Activated naive CD4-positive, alpha-beta T cell treated with Interleukin-2 at 50 U/mL for 16 hours (primary cell): ENCODE data around the gene FILIP1.

Source experiments
- DNase-seq: peaks from one replicate; pipeline ENCODE4 v3.0.0-alpha.2; 2020

Gene FILIP1

GRCh38 chr6:75493400-75494064 lies at the start of gene FILIP1:
FILIP1 (minus strand) TSS chr6:75493800; CDS start chr6:75414972, 78,828 bp downstream.
- DNase-seq = no peak

GRCh38 chr6:75543311-75543710 lies 49.7 kb upstream of the FILIP1 start:
- no peak for DNase-seq

DNA sequence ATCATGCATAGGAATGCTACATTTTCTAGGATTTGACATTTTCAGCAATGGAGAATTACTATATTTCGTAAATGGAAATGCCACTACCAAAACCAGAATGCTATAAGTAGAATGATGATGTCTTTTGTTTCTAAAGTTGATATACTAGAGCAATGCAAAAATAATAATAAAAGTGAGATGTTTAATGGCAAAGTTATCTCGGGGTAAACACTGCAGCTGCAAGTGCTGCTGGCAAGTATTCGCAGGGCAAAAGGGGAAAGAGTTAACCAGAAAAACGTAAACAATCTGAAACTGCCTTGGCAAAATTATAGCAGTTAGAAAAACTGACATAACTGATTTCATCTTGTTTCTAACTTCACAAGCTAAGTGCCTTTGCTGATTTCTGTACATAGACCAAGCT lies 45.5 kb upstream of the FILIP1 start:
- no peak for DNase-seq

DNA sequence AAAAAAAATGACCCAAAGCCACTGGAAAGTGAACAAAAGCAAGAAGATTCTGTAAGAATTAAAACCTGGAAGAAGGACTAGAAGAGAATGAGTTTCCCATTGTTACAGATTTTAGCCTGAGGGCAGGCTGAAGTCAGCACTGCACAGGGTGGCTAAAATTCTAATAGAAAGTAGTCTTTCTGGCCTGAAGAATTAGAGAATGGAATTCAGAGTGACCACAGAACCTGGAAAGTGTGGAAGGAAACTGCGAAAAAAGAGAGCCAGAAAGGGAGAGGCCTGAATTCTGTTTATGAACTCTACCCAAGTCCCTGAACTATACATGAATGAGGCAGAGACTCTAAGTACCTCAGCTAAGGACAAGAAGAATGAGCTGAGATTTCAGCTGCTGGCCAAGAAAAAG lies 38.9 kb upstream of the FILIP1 start:
- DNase-seq = no peak

- no peak for DNase-seq
Measured at GRCh38 chr6:75531174-75531573, 37.6 kb upstream of the FILIP1 start.

GRCh38 chr6:75530696-75531095 lies 37.1 kb upstream of the FILIP1 start:
- no peak for DNase-seq

DNA sequence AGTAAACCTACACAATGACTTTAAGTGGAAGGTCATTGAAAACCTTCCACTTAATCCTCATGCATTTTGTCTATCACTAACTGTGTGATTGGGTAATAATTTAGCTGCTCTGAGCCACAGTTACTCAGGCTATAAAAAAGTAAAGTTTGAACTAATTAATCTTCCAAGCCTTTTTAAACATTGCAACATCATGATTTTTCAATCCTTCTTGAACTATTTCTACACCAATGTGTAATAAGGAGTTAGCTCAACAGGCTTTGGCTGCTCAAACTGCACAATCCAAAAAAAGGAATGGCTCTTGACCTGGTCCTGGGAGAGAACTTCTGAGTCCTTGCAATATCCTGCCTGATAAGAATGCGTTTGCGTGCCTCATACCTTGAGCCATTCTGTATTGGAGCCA lies 34.8 kb upstream of the FILIP1 start:
- DNase-seq = no peak

DNA sequence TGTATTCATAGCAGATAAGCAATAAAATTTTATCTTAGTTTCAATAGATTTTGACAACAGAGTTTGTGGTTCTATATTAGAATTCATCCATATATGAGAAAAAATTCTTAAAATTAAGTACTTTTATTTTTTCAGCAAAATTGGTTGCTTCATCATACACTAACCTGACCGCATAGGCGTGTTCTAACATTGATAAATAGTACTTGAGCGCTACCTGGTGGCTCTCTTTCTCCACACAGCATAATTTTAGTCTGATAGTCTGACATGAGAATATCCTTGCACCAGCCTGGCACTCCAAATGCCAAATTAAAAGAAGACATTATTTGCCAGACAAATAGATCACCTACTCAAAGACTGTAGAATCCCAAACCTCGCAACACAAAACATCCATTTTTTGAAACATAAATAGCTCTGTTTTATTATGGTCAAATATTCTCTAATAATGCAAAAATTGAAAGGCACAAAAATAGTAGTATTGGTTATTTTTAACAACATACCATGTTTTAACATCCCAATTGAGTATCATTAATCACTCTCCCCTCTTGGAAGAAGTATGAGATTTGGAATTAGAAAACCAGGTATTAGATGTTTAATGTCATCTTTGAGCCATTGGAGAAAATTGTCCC lies 33.0 kb upstream of the FILIP1 start:
- peak; percentile 53 for DNase-seq

- DNase-seq = no peak
Measured at GRCh38 chr6:75525682-75526081, 32.1 kb upstream of the FILIP1 start.

DNA sequence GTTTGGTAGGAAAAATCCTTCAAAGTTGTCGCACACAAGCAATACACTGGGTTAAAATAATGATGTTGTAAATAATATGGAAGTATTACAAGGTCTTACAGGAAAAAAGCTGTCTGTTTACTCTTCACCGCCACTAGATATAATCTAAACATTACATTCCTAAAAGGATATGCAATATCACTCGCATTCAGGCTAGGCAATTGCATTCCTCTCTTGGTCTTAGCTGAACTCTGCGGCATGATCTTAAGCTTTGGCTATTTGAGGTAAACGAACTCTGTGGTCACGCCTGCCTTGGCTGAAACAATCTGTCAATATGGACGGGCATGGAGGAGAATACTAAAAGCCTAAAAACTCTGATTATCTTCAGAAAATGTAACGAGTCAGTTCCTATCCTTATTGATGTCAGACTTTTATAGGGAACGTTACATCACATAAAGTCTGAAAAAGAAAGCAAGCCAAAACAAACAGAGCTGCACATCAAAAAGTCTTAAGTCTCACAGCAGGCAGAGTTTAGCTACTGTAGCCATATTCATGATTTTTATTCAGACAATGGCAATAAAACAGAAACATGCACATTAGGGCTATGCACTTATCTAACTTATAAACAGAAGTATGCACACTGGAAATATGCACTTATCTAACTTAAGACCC lies 30.8 kb upstream of the FILIP1 start:
- no peak for DNase-seq

DNA sequence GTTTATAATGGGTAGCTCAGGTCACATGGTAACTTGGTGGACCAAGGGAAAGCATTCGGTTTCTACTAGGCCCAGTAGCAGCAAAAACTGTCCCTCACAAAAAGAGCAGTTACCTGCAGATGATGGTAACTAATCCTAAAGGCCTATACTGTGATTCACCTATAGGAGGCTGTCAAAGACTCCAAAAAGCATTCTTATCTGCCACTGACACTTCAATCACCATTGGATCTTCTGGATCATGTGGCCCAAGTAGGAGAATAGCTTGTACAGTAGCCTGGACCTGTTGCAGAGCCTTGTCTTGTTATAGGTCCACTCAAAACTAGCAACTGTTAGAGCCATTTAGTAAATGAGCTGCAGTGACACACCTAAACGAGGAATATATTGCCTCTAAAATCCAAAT lies 23.2 kb upstream of the FILIP1 start:
- no peak for DNase-seq

GRCh38 chr6:75512591-75512990 lies 19.0 kb upstream of the FILIP1 start:
- DNase-seq = no peak

DNA sequence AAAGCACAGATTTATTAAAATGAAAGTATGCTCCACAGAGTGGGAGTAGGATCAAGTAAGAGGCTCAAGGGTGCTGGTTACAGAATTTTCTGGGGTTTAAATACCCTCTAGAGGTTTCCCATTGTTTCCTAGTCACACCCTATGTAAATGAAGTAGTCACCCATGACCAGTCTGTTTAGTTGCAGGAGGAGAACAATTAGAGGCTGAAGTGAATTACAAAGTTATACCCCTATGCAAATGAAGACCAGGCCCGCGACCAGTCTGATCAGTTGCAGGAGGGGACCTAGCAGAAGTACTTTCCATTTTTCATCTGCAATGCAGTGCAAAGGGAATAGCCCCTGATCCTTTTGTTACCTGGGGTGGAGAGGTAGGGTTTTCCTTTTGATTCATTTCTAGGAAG lies 11.8 kb upstream of the FILIP1 start:
- DNase-seq = no peak

DNA sequence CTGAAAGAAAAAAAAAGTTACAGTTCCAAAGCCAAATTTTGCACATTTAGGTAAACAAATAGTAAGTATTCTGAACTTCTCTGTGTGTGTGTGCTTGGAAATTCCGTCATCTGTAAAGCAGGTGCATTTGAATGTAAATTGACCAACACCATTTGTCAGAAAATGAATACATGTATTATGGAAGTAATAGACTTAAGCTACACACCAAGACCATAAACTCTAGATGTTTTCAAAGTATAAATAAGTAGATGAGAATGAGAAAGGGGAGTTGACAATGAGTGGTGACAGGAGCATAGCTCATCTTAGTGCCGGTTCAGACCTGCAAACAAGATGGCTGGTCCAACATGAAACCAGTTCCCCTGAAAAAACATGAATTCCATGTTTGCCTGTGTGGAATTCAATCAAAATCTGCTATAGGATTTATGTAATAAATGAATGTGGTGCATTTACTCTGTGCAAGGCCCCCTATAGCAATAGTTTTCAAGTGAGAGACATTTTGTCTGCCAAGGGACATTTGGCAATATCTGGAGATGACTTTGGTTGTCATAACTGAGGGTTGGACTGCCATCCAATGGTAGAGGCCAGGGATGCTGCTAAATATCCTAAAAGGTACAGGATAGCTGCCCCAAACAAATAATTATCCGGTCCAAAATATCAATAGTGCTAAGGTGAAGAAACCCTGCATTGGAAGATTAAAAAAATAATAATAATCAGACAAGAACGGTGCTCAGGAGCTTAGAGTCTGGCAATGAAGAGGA lies 11.0 kb upstream of the FILIP1 start:
- no peak for DNase-seq

- no peak for DNase-seq
Measured at GRCh38 chr6:75503291-75503690, 9.7 kb upstream of the FILIP1 start.

GRCh38 chr6:75502884-75503283 lies 9.3 kb upstream of the FILIP1 start:
- no peak for DNase-seq

GRCh38 chr6:75501756-75502155 lies 8.2 kb upstream of the FILIP1 start:
- DNase-seq = no peak

- DNase-seq = no peak
Measured at GRCh38 chr6:75499640-75500039, 6.0 kb upstream of the FILIP1 start.

DNA sequence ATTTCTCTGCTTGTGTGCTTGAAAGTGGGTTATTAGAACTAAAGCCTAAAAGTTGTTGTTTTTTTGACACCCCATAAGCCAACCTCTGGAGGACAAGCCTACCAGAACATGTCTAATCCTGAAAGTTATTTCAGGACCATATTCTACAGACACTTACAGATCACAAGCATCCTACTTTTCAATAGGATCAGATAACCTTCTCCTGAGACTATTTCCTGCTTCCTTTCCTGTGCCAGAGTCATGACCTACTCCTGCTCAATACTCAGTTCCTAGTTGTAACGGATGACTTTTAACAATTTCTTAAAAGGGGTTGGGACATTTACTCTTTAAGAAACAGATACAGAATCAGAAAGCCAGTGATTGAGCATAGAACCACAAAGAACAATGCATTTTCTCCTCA lies 5.3 kb upstream of the FILIP1 start:
- no peak for DNase-seq

- no peak for DNase-seq
Measured at GRCh38 chr6:75497994-75498393, 4.4 kb upstream of the FILIP1 start.

DNA sequence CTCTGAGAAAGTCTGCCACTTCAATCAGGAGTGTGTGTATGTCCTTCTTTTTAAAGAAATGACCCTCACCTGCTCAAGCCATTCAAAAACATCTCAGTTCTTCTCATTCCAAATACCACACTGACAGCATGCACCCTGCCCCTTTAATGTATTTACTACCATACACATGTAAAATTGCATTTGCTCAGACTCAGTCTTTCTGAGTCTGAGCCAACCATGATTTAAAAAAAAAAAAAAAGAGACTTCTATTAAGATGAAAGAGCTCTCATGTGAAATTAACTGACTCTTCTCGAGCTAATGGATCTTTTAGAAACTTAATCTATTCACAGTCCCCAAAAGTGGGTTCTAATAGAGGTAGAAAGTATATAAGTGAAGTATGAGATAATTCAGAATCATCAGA lies 1.4 kb upstream of the FILIP1 start:
- DNase-seq = no peak

- DNase-seq = no peak
Measured at GRCh38 chr6:75494290-75494689, 690 bp upstream of the FILIP1 start.

DNA sequence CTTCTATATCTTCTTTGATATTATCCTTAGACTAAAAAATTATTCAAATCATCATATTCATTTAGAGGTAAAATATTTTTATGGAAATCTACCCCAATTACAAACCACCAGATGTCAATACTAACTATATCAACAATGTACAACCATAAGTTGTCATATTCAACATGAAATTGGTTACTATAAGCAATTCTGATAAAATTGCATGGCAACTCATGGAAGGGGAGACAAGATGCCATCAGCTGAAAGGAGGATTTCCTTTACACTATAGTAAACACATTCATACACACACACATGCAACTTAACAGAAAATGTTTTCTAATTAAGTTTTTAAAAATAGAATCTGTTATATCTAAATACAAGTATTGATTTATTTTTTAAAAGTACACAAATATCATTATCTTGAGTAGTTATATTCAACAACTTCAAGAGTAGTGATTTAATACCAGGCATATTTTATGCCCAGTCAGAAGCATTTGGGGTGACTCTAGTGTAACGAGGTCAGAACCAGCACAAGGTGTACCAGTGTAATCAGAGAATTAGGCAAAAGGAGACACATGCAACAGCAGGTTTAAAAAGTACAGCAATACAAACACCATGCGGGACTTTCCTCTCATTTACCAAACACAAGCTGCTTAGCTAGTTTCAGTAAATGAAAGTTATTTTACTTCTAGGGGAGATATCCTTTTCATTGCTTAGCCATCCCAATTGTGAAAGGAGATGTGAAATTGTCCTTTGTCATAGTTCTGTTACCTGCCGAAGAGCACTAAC lies 1.0 kb downstream of the FILIP1 start:
- DNase-seq = no peak
